ENCODE data around the gene NAV3. TPM values are rescaled to one million over a fixed set of nuclear protein-coding genes. Genes with fewer than 3 reads are reported as not detected.

NAV3 gene
- total and polyA plus RNA-seq, 4 donors = 0.22 to 1.7 (median 0.71) TPM

DNA sequence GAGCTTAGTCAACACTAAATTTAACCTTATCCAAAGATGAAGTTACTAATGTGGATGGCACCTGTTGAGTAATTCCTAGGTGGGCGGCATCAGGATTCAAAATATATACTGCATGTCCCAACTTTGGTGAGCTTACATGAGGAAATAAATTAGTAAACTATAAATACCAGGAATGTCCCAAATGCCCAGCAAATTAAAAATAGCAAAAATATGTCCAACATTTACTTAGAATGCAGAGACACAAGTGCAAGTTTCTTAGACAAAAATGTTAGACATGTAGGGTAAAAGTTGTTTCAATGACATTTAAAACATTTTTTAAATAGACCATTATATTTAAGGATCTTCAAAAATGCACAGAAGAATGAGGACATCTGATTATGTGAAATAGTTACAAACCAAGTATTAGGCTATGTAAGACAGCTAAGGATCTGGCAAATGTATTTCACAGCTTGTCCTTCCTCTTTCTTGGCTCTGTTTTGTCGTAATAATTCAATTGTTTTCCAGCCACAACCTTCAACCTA is 115.9 kb downstream of the NAV3 start (continued):
- TF ChIP-seq, protein P1, sequence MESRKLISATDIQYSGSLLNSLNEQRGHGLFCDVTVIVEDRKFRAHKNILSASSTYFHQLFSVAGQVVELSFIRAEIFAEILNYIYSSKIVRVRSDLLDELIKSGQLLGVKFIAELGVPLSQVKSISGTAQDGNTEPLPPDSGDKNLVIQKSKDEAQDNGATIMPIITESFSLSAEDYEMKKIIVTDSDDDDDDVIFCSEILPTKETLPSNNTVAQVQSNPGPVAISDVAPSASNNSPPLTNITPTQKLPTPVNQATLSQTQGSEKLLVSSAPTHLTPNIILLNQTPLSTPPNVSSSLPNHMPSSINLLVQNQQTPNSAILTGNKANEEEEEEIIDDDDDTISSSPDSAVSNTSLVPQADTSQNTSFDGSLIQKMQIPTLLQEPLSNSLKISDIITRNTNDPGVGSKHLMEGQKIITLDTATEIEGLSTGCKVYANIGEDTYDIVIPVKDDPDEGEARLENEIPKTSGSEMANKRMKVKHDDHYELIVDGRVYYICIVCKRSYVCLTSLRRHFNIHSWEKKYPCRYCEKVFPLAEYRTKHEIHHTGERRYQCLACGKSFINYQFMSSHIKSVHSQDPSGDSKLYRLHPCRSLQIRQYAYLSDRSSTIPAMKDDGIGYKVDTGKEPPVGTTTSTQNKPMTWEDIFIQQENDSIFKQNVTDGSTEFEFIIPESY (IDR thresholded peaks at IDR 0.05) = no peak

DNA sequence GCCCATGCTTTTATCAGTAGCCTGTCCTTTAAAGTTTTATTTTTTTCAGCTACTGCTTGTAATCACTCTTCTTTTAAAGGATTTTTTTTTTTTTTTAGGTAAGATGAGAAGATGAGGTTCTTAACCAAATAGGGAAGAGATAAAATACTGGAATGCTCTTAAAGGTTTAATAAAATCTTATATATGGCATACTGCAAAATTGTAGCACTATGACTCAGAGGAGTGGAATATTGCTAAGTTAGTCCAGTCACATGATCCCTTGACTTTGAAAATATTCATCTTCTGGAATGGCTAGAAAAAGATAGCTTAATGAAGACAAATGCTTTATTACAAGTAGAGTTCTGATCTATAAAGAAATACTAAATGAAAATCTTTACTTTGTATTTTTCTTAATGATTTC is 116.6 kb downstream of the NAV3 start:
- no peaks in the 10 kb centered on the region for H3K4me1 ChIP-seq (ENCODE audit: control insufficient read depth in 4 of 4, insufficient read depth in 4 of 4, low read length in 3 of 4)
- no peak overlapping the region for H3K27ac ChIP-seq (ENCODE audit: low read depth in 1 of 2, low read length in 2 of 2)
- no peaks in the 10 kb centered on the region for H3K27me3 ChIP-seq (ENCODE audit: control insufficient read depth in 4 of 4, insufficient read depth in 4 of 4, low read length in 3 of 4)
- no peak overlapping the region for H3K4me3 ChIP-seq (ENCODE audit: low read depth in 1 of 3, low read length in 3 of 3)
- H3K36me3 ChIP-seq (ENCODE audit: control insufficient read depth in 4 of 4, insufficient read depth in 3 of 4, low read depth in 1 of 4, low read length in 3 of 4) = no peaks in the 10 kb centered on the region
- DNase-seq (ENCODE audit: low spot score) = no peak
- TF ChIP-seq JUND (IDR thresholded peaks at IDR 0.05) = no peak
- TF ChIP-seq FOXA1 (IDR thresholded peaks at IDR 0.05) = no peak
- no peak for TF ChIP-seq FOXA2 (IDR thresholded peaks at IDR 0.05)
- TF ChIP-seq TAF1 (conservative IDR thresholded peaks at IDR 0.05) = no peak
- TF ChIP-seq, protein P2, sequence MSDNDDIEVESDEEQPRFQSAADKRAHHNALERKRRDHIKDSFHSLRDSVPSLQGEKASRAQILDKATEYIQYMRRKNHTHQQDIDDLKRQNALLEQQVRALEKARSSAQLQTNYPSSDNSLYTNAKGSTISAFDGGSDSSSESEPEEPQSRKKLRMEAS (IDR thresholded peaks at IDR 0.05) = no peak
- no peak for TF ChIP-seq HNF4A (conservative IDR thresholded peaks at IDR 0.05)
- TF ChIP-seq, protein P3, sequence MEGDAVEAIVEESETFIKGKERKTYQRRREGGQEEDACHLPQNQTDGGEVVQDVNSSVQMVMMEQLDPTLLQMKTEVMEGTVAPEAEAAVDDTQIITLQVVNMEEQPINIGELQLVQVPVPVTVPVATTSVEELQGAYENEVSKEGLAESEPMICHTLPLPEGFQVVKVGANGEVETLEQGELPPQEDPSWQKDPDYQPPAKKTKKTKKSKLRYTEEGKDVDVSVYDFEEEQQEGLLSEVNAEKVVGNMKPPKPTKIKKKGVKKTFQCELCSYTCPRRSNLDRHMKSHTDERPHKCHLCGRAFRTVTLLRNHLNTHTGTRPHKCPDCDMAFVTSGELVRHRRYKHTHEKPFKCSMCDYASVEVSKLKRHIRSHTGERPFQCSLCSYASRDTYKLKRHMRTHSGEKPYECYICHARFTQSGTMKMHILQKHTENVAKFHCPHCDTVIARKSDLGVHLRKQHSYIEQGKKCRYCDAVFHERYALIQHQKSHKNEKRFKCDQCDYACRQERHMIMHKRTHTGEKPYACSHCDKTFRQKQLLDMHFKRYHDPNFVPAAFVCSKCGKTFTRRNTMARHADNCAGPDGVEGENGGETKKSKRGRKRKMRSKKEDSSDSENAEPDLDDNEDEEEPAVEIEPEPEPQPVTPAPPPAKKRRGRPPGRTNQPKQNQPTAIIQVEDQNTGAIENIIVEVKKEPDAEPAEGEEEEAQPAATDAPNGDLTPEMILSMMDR (IDR thresholded peaks at IDR 0.05; ENCODE audit: low read depth, low read length, missing input control) = no peak
- TF ChIP-seq YY1 (IDR thresholded peaks at IDR 0.05) = no peak
- no peak for TF ChIP-seq EGR1 (IDR thresholded peaks at IDR 0.05; ENCODE audit: low read depth in 2 of 2)
- TF ChIP-seq, protein P1 (IDR thresholded peaks at IDR 0.05) = no peak
- TF ChIP-seq SP1 (IDR thresholded peaks at IDR 0.05) = no peak
- TF ChIP-seq GABPA (IDR thresholded peaks at IDR 0.05 in 1 of 2, conservative IDR thresholded peaks at IDR 0.05 in 1 of 2) = no peak
- no peak for TF ChIP-seq RXRA (IDR thresholded peaks at IDR 0.05)
- no peak for TF ChIP-seq RAD21 (IDR thresholded peaks at IDR 0.05)
- TF ChIP-seq, protein P4, sequence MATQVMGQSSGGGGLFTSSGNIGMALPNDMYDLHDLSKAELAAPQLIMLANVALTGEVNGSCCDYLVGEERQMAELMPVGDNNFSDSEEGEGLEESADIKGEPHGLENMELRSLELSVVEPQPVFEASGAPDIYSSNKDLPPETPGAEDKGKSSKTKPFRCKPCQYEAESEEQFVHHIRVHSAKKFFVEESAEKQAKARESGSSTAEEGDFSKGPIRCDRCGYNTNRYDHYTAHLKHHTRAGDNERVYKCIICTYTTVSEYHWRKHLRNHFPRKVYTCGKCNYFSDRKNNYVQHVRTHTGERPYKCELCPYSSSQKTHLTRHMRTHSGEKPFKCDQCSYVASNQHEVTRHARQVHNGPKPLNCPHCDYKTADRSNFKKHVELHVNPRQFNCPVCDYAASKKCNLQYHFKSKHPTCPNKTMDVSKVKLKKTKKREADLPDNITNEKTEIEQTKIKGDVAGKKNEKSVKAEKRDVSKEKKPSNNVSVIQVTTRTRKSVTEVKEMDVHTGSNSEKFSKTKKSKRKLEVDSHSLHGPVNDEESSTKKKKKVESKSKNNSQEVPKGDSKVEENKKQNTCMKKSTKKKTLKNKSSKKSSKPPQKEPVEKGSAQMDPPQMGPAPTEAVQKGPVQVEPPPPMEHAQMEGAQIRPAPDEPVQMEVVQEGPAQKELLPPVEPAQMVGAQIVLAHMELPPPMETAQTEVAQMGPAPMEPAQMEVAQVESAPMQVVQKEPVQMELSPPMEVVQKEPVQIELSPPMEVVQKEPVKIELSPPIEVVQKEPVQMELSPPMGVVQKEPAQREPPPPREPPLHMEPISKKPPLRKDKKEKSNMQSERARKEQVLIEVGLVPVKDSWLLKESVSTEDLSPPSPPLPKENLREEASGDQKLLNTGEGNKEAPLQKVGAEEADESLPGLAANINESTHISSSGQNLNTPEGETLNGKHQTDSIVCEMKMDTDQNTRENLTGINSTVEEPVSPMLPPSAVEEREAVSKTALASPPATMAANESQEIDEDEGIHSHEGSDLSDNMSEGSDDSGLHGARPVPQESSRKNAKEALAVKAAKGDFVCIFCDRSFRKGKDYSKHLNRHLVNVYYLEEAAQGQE (IDR thresholded peaks at IDR 0.05) = no peak
- no peak for TF ChIP-seq HNF4G (IDR thresholded peaks at IDR 0.05)
- no peak for TF ChIP-seq NR2F2 (IDR thresholded peaks at IDR 0.05)
- TF ChIP-seq, protein P5, sequence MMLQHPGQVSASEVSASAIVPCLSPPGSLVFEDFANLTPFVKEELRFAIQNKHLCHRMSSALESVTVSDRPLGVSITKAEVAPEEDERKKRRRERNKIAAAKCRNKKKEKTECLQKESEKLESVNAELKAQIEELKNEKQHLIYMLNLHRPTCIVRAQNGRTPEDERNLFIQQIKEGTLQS (IDR thresholded peaks at IDR 0.05) = no peak
- no peak overlapping the region for H3K9ac ChIP-seq (ENCODE audit: low read depth in 1 of 2, low read length in 2 of 2)
- H3K9me3 ChIP-seq (ENCODE audit: control insufficient read depth in 4 of 4, low read length in 3 of 4) = no peaks in the 10 kb centered on the region
